Measurements from ENCODE around the gene SMCR8. TPM values are rescaled to one million over a fixed set of nuclear protein-coding genes. Genes with fewer than 3 reads are reported as not detected.

SMCR8 gene
- total RNA-seq, 6 experiments from 2014 or later: 13.9 to 16.9 (median 15.5) TPM

- Mint-ChIP-seq H3K4me3 (no peak overlapping the region), H3K36me3 (ENCODE audit: low read depth) (peaks cover 8% of the 10 kb centered on the region; the same call in 1 of the 2 replicates), H3K9me3 (no peaks in the 10 kb centered on the region), H3K4me1 (ENCODE audit: low read depth) (no peaks in the 10 kb centered on the region), H3K27ac (no peak overlapping the region), H3K27me3 (ENCODE audit: insufficient read depth) (no peaks in the 10 kb centered on the region; the same call in 1 of the 2 replicates)
- TF ChIP-seq CTCF (IDR thresholded peaks at IDR 0.05): no peak
- DNase-seq: no peak
These were observed 38.0 kb upstream of the SMCR8 start for GRCh38 chr17:18277076-18277475.

GRCh38 chr17:18278867-18279266 is 36.2 kb upstream of the SMCR8 start:
- peaks cover 12% of the 10 kb centered on the region; the same call in 1 of the 2 replicates for H3K36me3 Mint-ChIP-seq (ENCODE audit: low read depth)
- no peak for DNase-seq
- no peaks in the 10 kb centered on the region for H3K4me1 Mint-ChIP-seq (ENCODE audit: low read depth)
- no peaks in the 10 kb centered on the region for H3K9me3 Mint-ChIP-seq
- no peak overlapping the region for H3K4me3 Mint-ChIP-seq
- no peak overlapping the region; the same call in 1 of the 2 replicates for H3K27ac Mint-ChIP-seq
- no peak for TF ChIP-seq CTCF (IDR thresholded peaks at IDR 0.05)
- no peaks in the 10 kb centered on the region; the same call in 1 of the 2 replicates for H3K27me3 Mint-ChIP-seq (ENCODE audit: insufficient read depth)

GRCh38 chr17:18280249-18280648 is 34.8 kb upstream of the SMCR8 start:
- H3K36me3 Mint-ChIP-seq (ENCODE audit: low read depth): peaks cover 13% of the 10 kb centered on the region
- no peak overlapping the region for H3K4me3 Mint-ChIP-seq
- H3K27me3 Mint-ChIP-seq (ENCODE audit: insufficient read depth): no peaks in the 10 kb centered on the region; the same call in 1 of the 2 replicates
- H3K9me3 Mint-ChIP-seq: no peaks in the 10 kb centered on the region
- no peak for DNase-seq
- no peaks in the 10 kb centered on the region for H3K4me1 Mint-ChIP-seq (ENCODE audit: low read depth)
- no peak overlapping the region for H3K27ac Mint-ChIP-seq
- no peak for TF ChIP-seq CTCF (IDR thresholded peaks at IDR 0.05)

GRCh38 chr17:18280766-18281371 is 34.2 kb upstream of the SMCR8 start:
- DNase-seq: no peak
- Mint-ChIP-seq H3K4me3 (no peak overlapping the region), H3K4me1 (ENCODE audit: low read depth) (no peaks in the 10 kb centered on the region), H3K36me3 (ENCODE audit: low read depth) (peaks cover 18% of the 10 kb centered on the region), H3K9me3 (no peaks in the 10 kb centered on the region), H3K27ac (no peak overlapping the region), H3K27me3 (ENCODE audit: insufficient read depth) (no peaks in the 10 kb centered on the region; the same call in 1 of the 2 replicates)
- TF ChIP-seq CTCF (IDR thresholded peaks at IDR 0.05): no peak

GRCh38 chr17:18281788-18282187 is 33.3 kb upstream of the SMCR8 start:
- Mint-ChIP-seq H3K9me3 (no peaks in the 10 kb centered on the region), H3K36me3 (ENCODE audit: low read depth) (peaks cover 16% of the 10 kb centered on the region), H3K4me3 (no peak overlapping the region), H3K27ac (no peak overlapping the region), H3K4me1 (ENCODE audit: low read depth) (no peaks in the 10 kb centered on the region), H3K27me3 (ENCODE audit: insufficient read depth) (no peaks in the 10 kb centered on the region; the same call in 1 of the 2 replicates)
- DNase-seq: no peak
- TF ChIP-seq CTCF (IDR thresholded peaks at IDR 0.05): no peak
